Kidney epithelial cell (primary cell): ENCODE data around the gene DHH. TPM values are rescaled to one million over a fixed set of nuclear protein-coding genes. Genes with fewer than 3 reads are reported as not detected.

ENCODE experiments used
- DNase-seq: peaks from one replicate; pipeline ENCODE4 v3.0.0-alpha.2; 2010; ENCODE audit warnings: low read depth
- H3K27me3 ChIP-seq: 2 replicates; pipeline ENCODE4 v1.6.0; 2011; ENCODE audit warnings: low read length; ENCODE audit not compliant: control insufficient read depth, insufficient read depth
- H3K36me3 ChIP-seq: 2 replicates; pipeline ENCODE4 v1.5.1; 2011; ENCODE audit warnings: low read length; ENCODE audit not compliant: control insufficient read depth, insufficient read depth
- H3K4me3 ChIP-seq: 2 replicates; pipeline ENCODE4 v1.5.1; 2011; ENCODE audit warnings: low read depth, mild to moderate bottlenecking, control low read depth, low read length
- CTCF ChIP-seq: IDR thresholded peaks from 2 replicates; pipeline ENCODE4 v1.5.1; 2011; ENCODE audit warnings: mild to moderate bottlenecking, moderate library complexity, low read length, control low read depth, inconsistent platforms; ENCODE audit not compliant: insufficient read depth, poor library complexity, severe bottlenecking
- total RNA-seq: library from RNA; depleted of rRNA; stranded (reverse); fragments of >200 nt; gene quantifications from 2 replicates; pipeline ENCODE4 v1.2.3, GENCODE V29; 2015

DHH gene
- total RNA-seq, 1 donor from 2014 or later = 0.04 TPM

GRCh38 chr12:49133590-49133989 lies 39.0 kb upstream of the DHH start:
- no peak for TF ChIP-seq CTCF
- DNase-seq = no peak
- Histone ChIP-seq H3K27me3 (no peaks in the 10 kb centered on the region), H3K4me3 (no peak overlapping the region), H3K36me3 (peaks cover 3% of the 10 kb centered on the region)

DNA sequence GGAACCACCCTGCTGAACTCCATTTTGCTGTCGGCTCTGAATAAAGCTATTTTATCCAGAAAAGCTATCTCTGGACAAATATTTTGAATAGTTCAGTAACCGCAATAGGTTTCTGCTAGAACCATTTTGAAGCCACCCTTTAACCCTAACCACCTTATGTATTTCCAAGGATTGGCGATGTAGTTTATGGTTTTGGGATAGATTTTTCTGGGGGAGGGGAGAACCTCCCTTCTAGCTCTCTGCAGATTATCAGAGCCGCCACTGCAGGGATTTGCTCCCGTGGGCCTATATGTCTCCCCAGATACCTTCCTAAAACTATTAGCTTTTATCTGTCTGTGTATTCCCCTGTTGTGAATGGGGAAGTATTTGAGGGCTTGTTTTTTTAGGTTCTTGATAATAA lies 38.4 kb upstream of the DHH start:
- H3K4me3 ChIP-seq = no peak overlapping the region
- no peak for TF ChIP-seq CTCF

DNA sequence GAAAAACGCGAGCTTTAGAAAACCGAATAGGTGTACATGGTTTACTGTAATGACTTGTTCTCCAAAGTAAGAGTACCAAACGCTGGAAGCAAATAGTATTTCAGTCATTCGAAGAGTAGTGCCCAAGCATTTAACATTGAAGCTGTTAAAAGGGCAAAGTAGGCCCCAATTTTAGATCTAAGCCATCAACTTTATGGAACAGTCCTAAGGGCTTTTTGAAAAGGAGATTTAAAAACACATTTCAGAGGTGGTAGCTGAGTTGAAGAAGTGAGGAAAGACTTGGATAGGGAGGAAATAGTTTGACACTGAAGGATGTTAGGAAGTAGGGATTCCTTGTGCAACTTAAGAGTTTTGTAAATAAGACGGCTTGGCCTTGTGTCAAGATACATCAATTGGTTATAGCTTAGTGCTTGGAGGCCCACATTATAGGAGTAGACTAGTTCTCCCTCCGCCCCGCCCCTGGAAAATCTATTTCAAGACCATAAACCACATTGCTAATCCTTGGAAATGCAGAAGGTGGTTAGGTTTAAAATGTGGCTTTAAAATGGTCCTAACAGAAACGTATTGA lies 37.4 kb upstream of the DHH start:
- Histone ChIP-seq H3K4me3 (peak overlapping the region; percentile 41), H3K27me3 (no peaks in the 10 kb centered on the region), H3K36me3 (peaks cover 3% of the 10 kb centered on the region)
- TF ChIP-seq CTCF = no peak
- no peak for DNase-seq

More for the DNA sequence above, 38.4 kb upstream of the DHH start:
- no peak for DNase-seq
- H3K27me3 ChIP-seq = no peaks in the 10 kb centered on the region
- H3K36me3 ChIP-seq = peaks cover 3% of the 10 kb centered on the region

DNA sequence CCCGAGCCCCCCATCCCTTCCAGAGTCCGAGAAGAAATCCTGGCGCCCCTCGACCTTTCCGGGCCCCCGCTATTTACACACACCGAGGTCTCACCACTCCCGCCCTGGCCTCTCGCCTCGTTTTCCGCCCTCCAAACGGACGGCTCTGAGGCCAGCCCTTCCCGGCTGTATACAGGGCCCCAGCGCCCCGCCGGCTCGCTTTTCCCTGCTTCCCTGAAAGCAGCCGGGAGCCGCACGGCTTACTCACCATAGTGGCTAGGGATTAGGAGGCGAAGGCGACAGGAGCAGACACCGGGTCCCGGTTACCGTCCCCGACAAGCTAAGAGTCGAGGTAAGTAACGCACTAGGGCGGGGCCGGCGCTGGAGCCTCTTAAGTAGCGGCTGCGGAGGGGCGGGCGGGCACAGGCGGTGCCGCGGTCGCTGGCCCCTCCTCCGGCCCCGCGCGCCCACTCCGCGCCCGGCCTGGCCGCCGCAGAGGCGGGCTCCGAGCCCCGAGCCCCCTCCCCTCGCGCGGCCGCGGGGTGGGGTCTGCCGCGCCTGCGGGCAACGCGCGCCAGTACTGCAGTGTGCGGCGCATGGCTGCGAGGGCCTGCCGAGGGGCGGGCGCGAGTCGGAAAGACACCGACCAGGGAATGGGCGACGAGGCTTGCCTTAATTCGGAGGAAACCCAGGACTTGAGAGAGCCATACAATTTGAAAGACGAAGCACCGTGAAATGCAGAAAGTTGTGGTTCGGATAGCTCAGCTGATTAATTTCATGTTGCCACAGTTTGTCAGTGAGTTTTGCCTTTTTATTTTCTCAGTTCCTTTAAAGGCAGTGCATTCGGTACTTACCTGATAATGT lies 36.7 kb upstream of the DHH start, which contains the start of gene TUBA1B:
Gene TUBA1B, minus strand, starts transcription at position 345 of the 843 bp plus-strand sequence. Its CDS starts 95 bp downstream, at position 250.
- no peak for DNase-seq
- Histone ChIP-seq H3K27me3 (no peaks in the 10 kb centered on the region), H3K36me3 (peaks cover 3% of the 10 kb centered on the region)

GRCh38 chr12:49130151-49131050 lies 35.8 kb upstream of the DHH start:
- DNase-seq = peak; percentile 72
- no peaks in the 10 kb centered on the region for H3K27me3 ChIP-seq
- TF ChIP-seq CTCF = peak; percentile 95

More for the DNA sequence above, 36.7 kb upstream of the DHH start, which contains the start of gene TUBA1B:
- no peak for TF ChIP-seq CTCF
- peak within 1 kb of the TSS; percentile 88 for H3K4me3 ChIP-seq

More at GRCh38 chr12:49130151-49131050, 35.8 kb upstream of the DHH start:
- Histone ChIP-seq H3K36me3 (peaks cover 3% of the 10 kb centered on the region), H3K4me3 (peak overlapping the region; percentile 88)
